Loucy (cell line): ENCODE data around the gene NF1.

Experiments
- H2AFZ ChIP-seq: fragments of 200-600 bp; sonication (generic); 2 replicates; pipeline ENCODE4 v1.6.0; 2016; ENCODE audit warnings: antibody characterized with exemption, mild to moderate bottlenecking, low read length, moderate library complexity
- H3F3A ChIP-seq: fragments of 200-600 bp; 2 replicates; pipeline ENCODE4 v1.6.0; 2016; ENCODE audit warnings: antibody characterized with exemption, low read depth, mild to moderate bottlenecking
- H3K27me3 ChIP-seq: fragments of 200-600 bp; sonication (generic); 2 replicates; pipeline ENCODE4 v1.6.1; 2014; ENCODE audit warnings: low read length, mild to moderate bottlenecking; ENCODE audit not compliant: insufficient read depth, poor library complexity, severe bottlenecking
- H3K36me3 ChIP-seq: fragments of 200-600 bp; sonication (generic); 2 replicates; pipeline ENCODE4 v1.6.1; 2016; ENCODE audit warnings: low read length; ENCODE audit not compliant: insufficient read depth
- H3K4me1 ChIP-seq: fragments of 200-600 bp; sonication (generic); 2 replicates; pipeline ENCODE4 v1.5.1; 2014; ENCODE audit warnings: low read length, mild to moderate bottlenecking; ENCODE audit not compliant: insufficient read depth, poor library complexity, severe bottlenecking
- H3K4me2 ChIP-seq: fragments of 200-600 bp; sonication (generic); 2 replicates; pipeline ENCODE4 v1.6.0; 2014; ENCODE audit warnings: antibody characterized with exemption, low read length, low read depth, mild to moderate bottlenecking; ENCODE audit not compliant: poor library complexity, severe bottlenecking
- H3K4me3 ChIP-seq: fragments of 200-600 bp; sonication (generic); 2 replicates; pipeline ENCODE4 v1.5.1; 2014; ENCODE audit warnings: low read length, mild to moderate bottlenecking, mixed read lengths; ENCODE audit not compliant: poor library complexity, severe bottlenecking
- H3K79me2 ChIP-seq: fragments of 200-600 bp; sonication (generic); 2 replicates; pipeline ENCODE4 v1.6.1; 2014; ENCODE audit warnings: low read length; ENCODE audit not compliant: insufficient read depth
- H3K9ac ChIP-seq: fragments of 200-600 bp; sonication (generic); 2 replicates; pipeline ENCODE4 v1.6.0; 2014; ENCODE audit warnings: mild to moderate bottlenecking, low read depth, low read length, moderate library complexity; ENCODE audit not compliant: poor library complexity, severe bottlenecking
- H3K9me2 ChIP-seq: fragments of 200-600 bp; sonication (generic); replicated peaks from 2 replicates; pipeline ENCODE4 v1.6.1; 2016; ENCODE audit warnings: low read depth, low read length, mixed read lengths
- H3K9me3 ChIP-seq: fragments of 200-600 bp; sonication (generic); 2 replicates; pipeline ENCODE4 v1.6.1; 2014; ENCODE audit warnings: mild to moderate bottlenecking, antibody characterized with exemption, low read length, low read depth; ENCODE audit not compliant: insufficient read depth
- H4K20me1 ChIP-seq: fragments of 200-600 bp; sonication (generic); 2 replicates; pipeline ENCODE4 v1.6.0; 2014; ENCODE audit warnings: antibody characterized with exemption, low read length, mild to moderate bottlenecking; ENCODE audit not compliant: insufficient read depth, poor library complexity, severe bottlenecking
- EZH2phosphoT487 ChIP-seq: fragments of 200-600 bp; IDR thresholded peaks from 2 replicates; pipeline ENCODE4 v1.6.1; 2018; ENCODE audit warnings: antibody characterized with exemption, mild to moderate bottlenecking, moderate library complexity, borderline replicate concordance
- TF ChIP-seq, protein P1 (sequence below): fragments of 200-600 bp; sonication (generic); conservative IDR thresholded peaks from 2 replicates; pipeline ENCODE4 v1.5.1; 2014; ENCODE audit warnings: mild to moderate bottlenecking, antibody characterized with exemption, low read length

Gene NF1

GRCh38 chr17:31224366-31224765, 129.6 kb downstream of the NF1 start:
- no peaks in the 10 kb centered on the region for H4K20me1 ChIP-seq
- no peaks in the 10 kb centered on the region for H3F3A ChIP-seq
- no peaks in the 10 kb centered on the region for H3K79me2 ChIP-seq
- no peaks in the 10 kb centered on the region for H3K9me2 ChIP-seq
- H3K4me2 ChIP-seq: no peak overlapping the region
- H3K36me3 ChIP-seq: peaks cover 9% of the 10 kb centered on the region; the same call in 1 of the 2 replicates
- H3K9me3 ChIP-seq: no peaks in the 10 kb centered on the region
- H3K4me3 ChIP-seq: no peak overlapping the region
- no peak overlapping the region for H2AFZ ChIP-seq
- TF ChIP-seq, protein P1, sequence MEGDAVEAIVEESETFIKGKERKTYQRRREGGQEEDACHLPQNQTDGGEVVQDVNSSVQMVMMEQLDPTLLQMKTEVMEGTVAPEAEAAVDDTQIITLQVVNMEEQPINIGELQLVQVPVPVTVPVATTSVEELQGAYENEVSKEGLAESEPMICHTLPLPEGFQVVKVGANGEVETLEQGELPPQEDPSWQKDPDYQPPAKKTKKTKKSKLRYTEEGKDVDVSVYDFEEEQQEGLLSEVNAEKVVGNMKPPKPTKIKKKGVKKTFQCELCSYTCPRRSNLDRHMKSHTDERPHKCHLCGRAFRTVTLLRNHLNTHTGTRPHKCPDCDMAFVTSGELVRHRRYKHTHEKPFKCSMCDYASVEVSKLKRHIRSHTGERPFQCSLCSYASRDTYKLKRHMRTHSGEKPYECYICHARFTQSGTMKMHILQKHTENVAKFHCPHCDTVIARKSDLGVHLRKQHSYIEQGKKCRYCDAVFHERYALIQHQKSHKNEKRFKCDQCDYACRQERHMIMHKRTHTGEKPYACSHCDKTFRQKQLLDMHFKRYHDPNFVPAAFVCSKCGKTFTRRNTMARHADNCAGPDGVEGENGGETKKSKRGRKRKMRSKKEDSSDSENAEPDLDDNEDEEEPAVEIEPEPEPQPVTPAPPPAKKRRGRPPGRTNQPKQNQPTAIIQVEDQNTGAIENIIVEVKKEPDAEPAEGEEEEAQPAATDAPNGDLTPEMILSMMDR: no peak
- TF ChIP-seq EZH2phosphoT487: no peak
- H3K27me3 ChIP-seq: no peaks in the 10 kb centered on the region
- peaks cover 11% of the 10 kb centered on the region for H3K4me1 ChIP-seq
- no peak overlapping the region for H3K9ac ChIP-seq

DNA sequence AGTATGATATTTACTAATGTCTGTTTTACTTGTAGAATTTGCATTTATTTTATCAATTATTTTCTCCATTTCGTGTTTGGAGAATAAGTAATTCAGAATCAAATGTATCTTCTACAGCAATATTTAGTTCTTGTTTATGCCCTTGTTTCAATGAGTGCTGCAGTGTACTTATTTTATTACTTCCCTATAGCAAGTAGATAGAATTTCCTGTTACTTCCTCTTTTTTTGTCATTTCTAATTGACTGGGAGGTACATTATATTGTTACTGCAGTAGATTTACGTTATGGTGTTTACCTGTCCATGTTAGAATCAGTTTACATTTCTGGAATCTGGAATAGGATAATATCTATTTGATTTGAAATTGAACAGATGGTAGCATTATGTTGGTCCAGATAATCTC, 131.1 kb downstream of the NF1 start:
- Histone ChIP-seq H2AFZ (no peak overlapping the region), H3K9me2 (no peaks in the 10 kb centered on the region), H3F3A (no peaks in the 10 kb centered on the region), H3K9me3 (no peaks in the 10 kb centered on the region), H3K27me3 (no peaks in the 10 kb centered on the region), H3K36me3 (peaks cover 8% of the 10 kb centered on the region; the same call in 1 of the 2 replicates), H3K4me1 (peaks cover 11% of the 10 kb centered on the region), H3K9ac (no peak overlapping the region), H3K4me3 (no peak overlapping the region), H4K20me1 (no peaks in the 10 kb centered on the region), H3K79me2 (no peaks in the 10 kb centered on the region), H3K4me2 (no peak overlapping the region)
- TF ChIP-seq, protein P1: no peak
- TF ChIP-seq EZH2phosphoT487: no peak

DNA sequence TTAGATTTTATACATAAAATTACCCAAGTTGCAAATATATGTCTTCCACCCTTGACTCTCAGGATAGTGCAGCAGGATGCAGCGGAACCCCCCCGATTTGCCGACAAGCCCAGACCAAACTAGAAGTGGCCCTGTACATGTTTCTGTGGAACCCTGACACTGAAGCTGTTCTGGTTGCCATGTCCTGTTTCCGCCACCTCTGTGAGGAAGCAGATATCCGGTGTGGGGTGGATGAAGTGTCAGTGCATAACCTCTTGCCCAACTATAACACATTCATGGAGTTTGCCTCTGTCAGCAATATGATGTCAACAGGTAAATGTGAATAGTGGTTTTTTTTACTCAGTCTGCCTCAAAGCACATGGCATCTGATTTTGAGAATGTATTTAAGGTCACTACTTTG, 131.6 kb downstream of the NF1 start:
- TF ChIP-seq, protein P1: no peak
- no peaks in the 10 kb centered on the region for H3K79me2 ChIP-seq

More for the DNA sequence above, 131.6 kb downstream of the NF1 start:
- no peaks in the 10 kb centered on the region for H3F3A ChIP-seq
- H3K9me2 ChIP-seq: no peaks in the 10 kb centered on the region
- no peak overlapping the region for H3K9ac ChIP-seq
- H3K27me3 ChIP-seq: no peaks in the 10 kb centered on the region
- H3K4me3 ChIP-seq: no peak overlapping the region
- H3K4me1 ChIP-seq: peaks cover 11% of the 10 kb centered on the region
- H3K36me3 ChIP-seq: peaks cover 8% of the 10 kb centered on the region; the same call in 1 of the 2 replicates
- H3K4me2 ChIP-seq: no peak overlapping the region
- H4K20me1 ChIP-seq: no peaks in the 10 kb centered on the region
- H2AFZ ChIP-seq: no peak overlapping the region
- H3K9me3 ChIP-seq: no peaks in the 10 kb centered on the region
